Hepatocyte (in vitro differentiated cells): ENCODE data around the gene C1orf167. TPM values are rescaled to one million over a fixed set of nuclear protein-coding genes. Genes with fewer than 3 reads are reported as not detected.

Source experiments
- DNase-seq: peaks from one replicate; pipeline ENCODE4 v3.0.0-alpha.2; 2016; ENCODE audit warnings: low spot score
- H2AFZ ChIP-seq: fragments of 200-600 bp; sonication (generic); 2 replicates; pipeline ENCODE4 v1.6.0; 2016; ENCODE audit warnings: antibody characterized with exemption, mild to moderate bottlenecking
- H3K27ac ChIP-seq: fragments of 200-600 bp; sonication (generic); 2 replicates; pipeline ENCODE4 v1.5.1; 2016; ENCODE audit warnings: mild to moderate bottlenecking
- H3K27me3 ChIP-seq: fragments of 200-600 bp; sonication (generic); 2 replicates; pipeline ENCODE4 v1.6.1; 2016
- H3K36me3 ChIP-seq: fragments of 200-600 bp; sonication (generic); replicated peaks from 2 replicates; pipeline ENCODE4 v1.5.1; 2016; ENCODE audit warnings: low read depth; ENCODE audit not compliant: insufficient read depth
- H3K4me1 ChIP-seq: fragments of 200-600 bp; sonication (generic); 2 replicates; pipeline ENCODE4 v1.5.1; 2016; ENCODE audit warnings: mild to moderate bottlenecking, moderate library complexity; ENCODE audit not compliant: insufficient read depth
- H3K4me2 ChIP-seq: fragments of 200-600 bp; sonication (generic); 2 replicates; pipeline ENCODE4 v1.6.0; 2016
- H3K4me3 ChIP-seq: fragments of 200-600 bp; sonication (generic); 2 replicates; pipeline ENCODE4 v1.5.1; 2016; ENCODE audit warnings: mild to moderate bottlenecking
- H3K79me2 ChIP-seq: fragments of 200-600 bp; sonication (generic); 2 replicates; pipeline ENCODE4 v1.6.0; 2017; ENCODE audit warnings: mild to moderate bottlenecking
- H3K9me2 ChIP-seq: fragments of 200-600 bp; sonication (generic); replicated peaks from 2 replicates; pipeline ENCODE4 v1.6.0; 2017; ENCODE audit warnings: mild to moderate bottlenecking; ENCODE audit not compliant: insufficient read depth
- H3K9me3 ChIP-seq: fragments of 200-600 bp; sonication (generic); 2 replicates; pipeline ENCODE4 v1.5.1; 2016; ENCODE audit warnings: low read depth, mild to moderate bottlenecking
- H4K20me1 ChIP-seq: fragments of 200-600 bp; sonication (generic); 2 replicates; pipeline ENCODE4 v1.6.0; 2016; ENCODE audit warnings: mild to moderate bottlenecking; ENCODE audit not compliant: insufficient read depth, poor library complexity, severe bottlenecking
- EZH2 ChIP-seq: fragments of 200-600 bp; sonication (generic); IDR thresholded peaks from 2 replicates; pipeline ENCODE4 v1.6.1; 2016; ENCODE audit warnings: antibody characterized with exemption, mild to moderate bottlenecking, borderline replicate concordance
- EZH2phosphoT487 ChIP-seq: fragments of 200-600 bp; sonication (generic); IDR thresholded peaks from one replicate; pipeline ENCODE4 v1.6.1; 2018; ENCODE audit warnings: antibody characterized with exemption, mild to moderate bottlenecking, low read depth, moderate library complexity; ENCODE audit not compliant: unreplicated experiment, severe bottlenecking
- WGBS: methylation state at CpG from one replicate; pipeline ENCODE4 v1.1.6; 2016; ENCODE audit warnings: low lambda C conversion rate; ENCODE audit errors: missing lambda C conversion rate; 5-methylcytosine and 5-hydroxymethylcytosine counted together
- polyA plus RNA-seq: library from polyadenylated mRNA; unstranded; fragments of >200 nt; fragmentation: Nextera tagmentation; extraction: Ambion mirVana; gene quantifications from 2 replicates; pipeline ENCODE4 v1.2.1, GENCODE V29; 2016
- total RNA-seq: library from RNA; depleted of rRNA; stranded (reverse); fragments of >200 nt; gene quantifications from 2 replicates; pipeline ENCODE4 v1.2.3, GENCODE V29; 2014
- TF ChIP-seq, protein P1 (sequence below): fragments of 200-600 bp; sonication (generic); IDR thresholded peaks from 2 replicates; pipeline ENCODE4 v1.5.1; 2016; ENCODE audit warnings: antibody characterized with exemption, mild to moderate bottlenecking; ENCODE audit not compliant: poor library complexity

Gene C1orf167
- total and polyA plus RNA-seq, 2 experiments from 2014 or later = 0.37 TPM; not detected in 1

DNA sequence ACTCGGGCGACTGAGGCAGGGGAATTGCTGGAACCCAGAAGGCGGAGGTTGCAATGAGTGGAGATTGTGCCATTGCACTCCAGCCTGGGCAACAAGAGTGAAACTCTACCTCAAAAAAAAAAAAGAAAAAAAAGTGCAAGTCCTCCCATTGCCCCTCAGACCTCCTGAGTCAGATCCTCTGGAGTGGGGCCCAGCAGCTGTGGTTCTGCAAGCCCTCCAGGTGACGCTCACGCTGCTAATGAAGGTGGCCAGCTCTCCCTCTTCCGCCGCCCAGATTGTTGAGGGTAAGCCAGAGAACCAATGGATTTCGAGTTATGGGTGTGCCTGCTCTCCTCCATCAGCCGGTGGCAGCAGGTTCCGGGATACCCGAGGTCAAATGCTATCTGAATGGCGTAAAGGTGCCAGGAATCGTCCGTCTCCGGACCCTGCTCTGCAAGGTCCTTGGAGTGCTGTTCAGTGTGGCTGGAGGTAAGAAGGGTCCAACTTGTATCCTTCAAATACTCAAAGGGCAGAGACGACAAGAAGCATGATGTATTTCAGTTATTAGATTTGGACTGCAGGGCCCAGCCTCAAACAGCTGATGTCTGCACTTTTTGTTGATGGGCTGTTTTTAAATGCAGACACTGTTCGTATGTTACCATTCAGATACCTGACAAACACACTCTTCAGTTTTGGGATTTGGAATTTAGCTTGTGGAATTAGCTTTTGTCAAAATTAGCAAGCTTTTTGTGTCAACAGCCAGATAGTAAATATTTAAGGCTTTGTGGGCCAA is 61.6 kb downstream of the C1orf167 start:
- Histone ChIP-seq H4K20me1 (peaks cover 6% of the 10 kb centered on the region), H3K36me3 (no peaks in the 10 kb centered on the region), H3K27ac (no peak overlapping the region), H3K4me3 (no peak overlapping the region), H2AFZ (no peak overlapping the region), H3K79me2 (no peaks in the 10 kb centered on the region), H3K9me2 (no peaks in the 10 kb centered on the region), H3K4me2 (no peak overlapping the region), H3K4me1 (peaks cover 10% of the 10 kb centered on the region), H3K27me3 (no peaks in the 10 kb centered on the region), H3K9me3 (no peaks in the 10 kb centered on the region)
- 97% methylated on average over 16 of the region's 17 CpGs for WGBS
- no peak for TF ChIP-seq EZH2phosphoT487
- no peak for TF ChIP-seq EZH2
- TF ChIP-seq, protein P1, sequence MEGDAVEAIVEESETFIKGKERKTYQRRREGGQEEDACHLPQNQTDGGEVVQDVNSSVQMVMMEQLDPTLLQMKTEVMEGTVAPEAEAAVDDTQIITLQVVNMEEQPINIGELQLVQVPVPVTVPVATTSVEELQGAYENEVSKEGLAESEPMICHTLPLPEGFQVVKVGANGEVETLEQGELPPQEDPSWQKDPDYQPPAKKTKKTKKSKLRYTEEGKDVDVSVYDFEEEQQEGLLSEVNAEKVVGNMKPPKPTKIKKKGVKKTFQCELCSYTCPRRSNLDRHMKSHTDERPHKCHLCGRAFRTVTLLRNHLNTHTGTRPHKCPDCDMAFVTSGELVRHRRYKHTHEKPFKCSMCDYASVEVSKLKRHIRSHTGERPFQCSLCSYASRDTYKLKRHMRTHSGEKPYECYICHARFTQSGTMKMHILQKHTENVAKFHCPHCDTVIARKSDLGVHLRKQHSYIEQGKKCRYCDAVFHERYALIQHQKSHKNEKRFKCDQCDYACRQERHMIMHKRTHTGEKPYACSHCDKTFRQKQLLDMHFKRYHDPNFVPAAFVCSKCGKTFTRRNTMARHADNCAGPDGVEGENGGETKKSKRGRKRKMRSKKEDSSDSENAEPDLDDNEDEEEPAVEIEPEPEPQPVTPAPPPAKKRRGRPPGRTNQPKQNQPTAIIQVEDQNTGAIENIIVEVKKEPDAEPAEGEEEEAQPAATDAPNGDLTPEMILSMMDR = no peak
- DNase-seq = no peak

DNA sequence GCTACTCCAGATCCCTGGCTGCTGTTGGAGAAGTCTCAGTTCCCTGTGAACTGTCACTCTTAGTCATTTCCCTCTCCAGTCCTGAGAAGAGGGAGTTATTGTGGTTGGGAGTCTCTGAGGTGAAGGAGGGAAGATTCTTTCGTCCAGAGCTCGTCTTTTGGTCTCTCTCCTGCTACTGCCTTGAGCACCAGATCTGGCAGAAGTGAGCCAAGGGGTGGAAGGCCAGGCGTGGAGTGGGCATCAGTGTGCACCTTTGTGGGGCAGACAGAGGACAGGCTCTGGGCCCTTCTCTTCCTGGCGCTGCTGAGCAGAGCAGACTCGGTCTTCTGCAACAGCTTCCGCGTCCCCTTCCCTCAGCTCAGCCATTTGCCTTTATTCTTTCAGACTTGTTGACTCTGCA is 63.1 kb downstream of the C1orf167 start:
- TF ChIP-seq, protein P1 = no peak
- TF ChIP-seq EZH2 (no peak), EZH2phosphoT487 (no peak)
- Histone ChIP-seq H3K9me2 (no peaks in the 10 kb centered on the region), H3K27me3 (no peaks in the 10 kb centered on the region), H3K9me3 (no peaks in the 10 kb centered on the region), H3K4me3 (no peak overlapping the region), H3K4me2 (no peak overlapping the region), H2AFZ (no peak overlapping the region), H3K27ac (no peak overlapping the region), H4K20me1 (peaks cover 3% of the 10 kb centered on the region), H3K79me2 (no peaks in the 10 kb centered on the region), H3K36me3 (no peaks in the 10 kb centered on the region), H3K4me1 (peaks cover 10% of the 10 kb centered on the region)
- WGBS = 96% methylated on average over 7 of the region's 7 CpGs
- no peak for DNase-seq

DNA sequence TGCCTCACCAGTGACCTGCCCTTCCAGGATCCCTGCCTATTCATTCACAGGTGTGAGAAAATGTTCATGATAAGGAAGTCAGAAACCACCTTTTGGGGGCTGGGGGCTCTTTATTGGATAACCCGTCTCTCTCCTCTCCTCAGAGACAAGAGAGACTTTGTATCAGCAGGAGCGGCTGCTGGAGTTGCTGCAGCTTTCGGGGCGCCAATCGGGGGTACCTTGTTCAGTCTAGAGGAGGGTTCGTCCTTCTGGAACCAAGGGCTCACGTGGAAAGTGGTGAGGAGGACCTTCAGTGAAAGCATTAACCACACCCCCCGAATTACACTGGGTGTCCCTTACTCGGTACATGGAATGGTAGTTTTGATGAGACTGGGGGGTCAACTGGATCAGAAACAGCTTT is 65.0 kb downstream of the C1orf167 start:
- TF ChIP-seq EZH2 (no peak), EZH2phosphoT487 (no peak)
- TF ChIP-seq, protein P1 = no peak
- WGBS = 96% methylated on average over 9 of the region's 9 CpGs
- no peak overlapping the region for H3K27ac ChIP-seq

DNA sequence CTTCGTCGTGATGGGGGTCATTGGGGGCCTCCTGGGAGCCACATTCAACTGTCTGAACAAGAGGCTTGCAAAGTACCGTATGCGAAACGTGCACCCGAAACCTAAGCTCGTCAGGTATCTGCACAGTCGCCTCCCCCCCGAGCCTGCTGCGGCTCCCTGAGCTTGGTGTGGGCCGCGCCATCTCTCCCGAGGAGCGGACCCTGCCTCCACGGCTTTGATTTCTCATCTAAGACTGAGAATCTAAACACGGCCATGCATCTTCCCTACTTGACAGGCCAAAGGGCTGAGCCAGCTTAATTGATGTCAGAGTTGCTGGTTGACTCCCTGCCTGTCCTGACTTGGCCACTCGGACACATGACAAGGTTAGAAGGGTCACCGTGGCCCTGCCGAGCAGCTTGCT is 66.5 kb downstream of the C1orf167 start:
- H3K4me3 ChIP-seq = no peak overlapping the region
- H3K36me3 ChIP-seq = no peaks in the 10 kb centered on the region
- H3K4me1 ChIP-seq = no peaks in the 10 kb centered on the region

More for the DNA sequence above, 65.0 kb downstream of the C1orf167 start:
- Histone ChIP-seq H4K20me1 (peaks cover 3% of the 10 kb centered on the region), H3K79me2 (no peaks in the 10 kb centered on the region), H3K9me3 (no peaks in the 10 kb centered on the region), H3K27me3 (no peaks in the 10 kb centered on the region), H2AFZ (no peak overlapping the region), H3K4me3 (no peak overlapping the region), H3K9me2 (no peaks in the 10 kb centered on the region), H3K4me1 (no peaks in the 10 kb centered on the region), H3K4me2 (no peak overlapping the region), H3K36me3 (no peaks in the 10 kb centered on the region)
- DNase-seq = no peak

More for the DNA sequence above, 66.5 kb downstream of the C1orf167 start:
- no peak overlapping the region for H2AFZ ChIP-seq
- no peaks in the 10 kb centered on the region for H3K9me2 ChIP-seq
- no peaks in the 10 kb centered on the region for H3K79me2 ChIP-seq
- DNase-seq = no peak
- H3K27me3 ChIP-seq = no peaks in the 10 kb centered on the region
- no peak for TF ChIP-seq EZH2
- TF ChIP-seq, protein P1 = no peak
- TF ChIP-seq EZH2phosphoT487 = no peak
- H3K27ac ChIP-seq = no peak overlapping the region
- 97% methylated on average over 16 of the region's 19 CpGs for WGBS
- no peak overlapping the region for H3K4me2 ChIP-seq
- no peaks in the 10 kb centered on the region for H3K9me3 ChIP-seq
- peaks cover 3% of the 10 kb centered on the region for H4K20me1 ChIP-seq
